HepG2 (cell line): Measurements from ENCODE around the gene AIF1. TPM values are rescaled to one million over a fixed set of nuclear protein-coding genes. Genes with fewer than 3 reads are reported as not detected.
A peak's percentile ranks its signal among the peaks of the same experiment; 100 is the strongest.

Experiments
- ATF3 ChIP-seq: sonication (generic); formaldehyde crosslinking; IDR thresholded peaks from 2 replicates; pipeline ENCODE4 v1.4.0; 2020; ENCODE audit warnings: missing genetic modification reagents
- CEBPG ChIP-seq: IDR thresholded peaks from 2 replicates; pipeline ENCODE4 v1.6.1; 2016
- CREB3 ChIP-seq: sonication (generic); formaldehyde crosslinking; IDR thresholded peaks from 2 replicates; pipeline ENCODE4 v1.5.0; 2020; ENCODE audit warnings: missing genetic modification reagents
- FIP1L1 ChIP-seq: fragments of 200-400 bp; formaldehyde crosslinking; IDR thresholded peaks from 2 replicates; pipeline ENCODE4 v1.6.1; 2018; ENCODE audit warnings: low read depth, mild to moderate bottlenecking, low read length, moderate library complexity, borderline replicate concordance; ENCODE audit not compliant: insufficient read depth
- FOXA3 ChIP-seq: IDR thresholded peaks from 2 replicates; pipeline ENCODE4 v1.6.1; 2016; ENCODE audit warnings: missing genetic modification reagents, missing compliant biosample characterization
- HMG20A ChIP-seq: IDR thresholded peaks from 2 replicates; pipeline ENCODE4 v1.6.1; 2016; ENCODE audit warnings: borderline replicate concordance
- MIXL1 ChIP-seq: IDR thresholded peaks from 2 replicates; pipeline ENCODE4 v1.6.1; 2016
- SP4 ChIP-seq: sonication (generic); formaldehyde crosslinking; IDR thresholded peaks from 2 replicates; pipeline ENCODE4 v1.8.1; 2023; ENCODE audit warnings: mild to moderate bottlenecking, missing genetic modification reagents
- ZMYM2 ChIP-seq: sonication (generic); formaldehyde crosslinking; IDR thresholded peaks from 2 replicates; pipeline ENCODE4 v1.8.0; 2022; ENCODE audit warnings: mild to moderate bottlenecking, missing genetic modification reagents
- ZNF224 ChIP-seq: sonication (generic); formaldehyde crosslinking; IDR thresholded peaks from 2 replicates; pipeline ENCODE4 v1.5.0; 2020; ENCODE audit warnings: mild to moderate bottlenecking, missing genetic modification reagents
- ZNF33B ChIP-seq: sonication (generic); formaldehyde crosslinking; IDR thresholded peaks from 2 replicates; pipeline ENCODE4 v1.5.1; 2020; ENCODE audit warnings: mild to moderate bottlenecking, missing genetic modification reagents
- ZNF567 ChIP-seq: sonication (generic); formaldehyde crosslinking; IDR thresholded peaks from 2 replicates; pipeline ENCODE4 v1.8.1; 2023; ENCODE audit warnings: mild to moderate bottlenecking, missing genetic modification reagents, borderline replicate concordance
- ZNF75D ChIP-seq: sonication (generic); formaldehyde crosslinking; IDR thresholded peaks from 2 replicates; pipeline ENCODE4 v1.8.1; 2023; ENCODE audit warnings: missing genetic modification reagents, mild to moderate bottlenecking, borderline replicate concordance
- polyA plus RNA-seq, 8 experiments: library from polyadenylated mRNA; depleted of rRNA in 3 of 8; stranded (reverse) in 7 of 8; unstranded in 1 of 8; fragments of >200 nt; fragmentation: Illumina TruSeq in 4 of 8; extraction: Trizol in 4 of 8; gene quantifications; 2 replicates each; pipeline versions ENCODE4 v1.2.1 to v1.2.3, GENCODE V29; 2011 to 2016; ENCODE audit warnings: low read depth in 4 of 8, missing spikeins in 1 of 8, mixed read lengths in 1 of 8; ENCODE audit not compliant: insufficient read depth in 1 of 8
- total RNA-seq, 5 experiments: library from RNA; depleted of rRNA; stranded (reverse); fragments of >200 nt; fragmentation: Illumina TruSeq; extraction: Trizol; gene quantifications; 2 replicates each; pipeline ENCODE4 v1.2.3, GENCODE V29; 2016; ENCODE audit warnings: low read depth in 1 of 5
- TF ChIP-seq, protein P1 (sequence below): sonication (generic); formaldehyde crosslinking; IDR thresholded peaks from 2 replicates; pipeline ENCODE4 v1.5.1; 2020; ENCODE audit warnings: mild to moderate bottlenecking, missing genetic modification reagents, moderate library complexity
- TF ChIP-seq, protein P2 (sequence below): IDR thresholded peaks from 2 replicates; pipeline ENCODE4 v1.6.1; 2016
- TF ChIP-seq, protein P3 (sequence below): sonication (generic); formaldehyde crosslinking; IDR thresholded peaks from 2 replicates; pipeline ENCODE4 v1.5.0; 2020; ENCODE audit warnings: missing genetic modification reagents
- TF ChIP-seq, protein P4 (sequence below): sonication (generic); formaldehyde crosslinking; IDR thresholded peaks from 2 replicates; pipeline ENCODE4 v1.4.0; 2020; ENCODE audit warnings: missing genetic modification reagents

The AIF1 gene
- total and polyA plus RNA-seq, 2 of the 13 experiments (the other 11 are each of a cell fraction or from before 2014, with no cell fraction given): 1.5 TPM; not detected in 1

DNA sequence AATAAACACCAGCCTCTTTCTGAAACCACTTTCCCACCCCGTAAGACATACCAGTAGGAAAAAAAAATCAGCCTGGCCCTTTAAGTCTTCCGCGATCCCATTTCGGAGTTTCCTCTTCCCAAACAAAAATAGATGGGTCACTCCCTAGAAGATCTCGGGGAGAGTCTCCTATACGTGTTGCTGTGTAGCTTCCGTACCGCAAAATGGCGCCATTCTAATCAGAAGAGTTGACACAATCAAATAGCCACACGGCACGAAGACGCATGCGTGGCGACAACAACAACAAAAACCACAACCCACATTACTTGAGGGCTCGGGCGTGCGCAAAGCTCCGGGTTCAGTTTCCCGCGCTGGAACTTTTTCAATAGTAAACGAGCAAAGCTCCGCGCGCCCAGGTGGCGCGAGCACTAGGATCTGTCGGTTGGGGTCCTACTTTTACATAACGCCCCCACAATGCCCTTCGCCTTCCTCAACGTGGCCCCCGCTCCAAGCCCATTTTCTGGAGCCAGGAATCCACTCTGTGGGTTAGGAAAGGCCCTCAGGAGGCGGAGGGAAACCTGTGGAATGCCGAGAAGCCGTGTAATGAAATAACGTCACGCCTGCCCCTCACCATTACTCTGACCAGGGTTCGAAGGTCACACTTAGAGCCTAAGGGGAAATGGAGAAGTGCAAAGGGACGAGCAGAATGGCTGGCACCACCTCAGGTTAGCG, 49.9 kb downstream of the AIF1 start, which contains the start of gene GPANK1 (continued):
- TF ChIP-seq, protein P1, sequence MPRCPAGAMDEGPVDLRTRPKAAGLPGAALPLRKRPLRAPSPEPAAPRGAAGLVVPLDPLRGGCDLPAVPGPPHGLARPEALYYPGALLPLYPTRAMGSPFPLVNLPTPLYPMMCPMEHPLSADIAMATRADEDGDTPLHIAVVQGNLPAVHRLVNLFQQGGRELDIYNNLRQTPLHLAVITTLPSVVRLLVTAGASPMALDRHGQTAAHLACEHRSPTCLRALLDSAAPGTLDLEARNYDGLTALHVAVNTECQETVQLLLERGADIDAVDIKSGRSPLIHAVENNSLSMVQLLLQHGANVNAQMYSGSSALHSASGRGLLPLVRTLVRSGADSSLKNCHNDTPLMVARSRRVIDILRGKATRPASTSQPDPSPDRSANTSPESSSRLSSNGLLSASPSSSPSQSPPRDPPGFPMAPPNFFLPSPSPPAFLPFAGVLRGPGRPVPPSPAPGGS: no peak; the same call in 1 of the 2 replicates
- peak; percentile 75; the same call in 1 of the 2 replicates for TF ChIP-seq MIXL1 (CRISPR knock-in tag)
- no peak for TF ChIP-seq ZNF33B (CRISPR knock-in tag)
- TF ChIP-seq FOXA3 (CRISPR knock-in tag): peak; percentile 66
- peak; percentile 58; the same call in 1 of the 2 replicates for TF ChIP-seq FIP1L1
- TF ChIP-seq, protein P2, sequence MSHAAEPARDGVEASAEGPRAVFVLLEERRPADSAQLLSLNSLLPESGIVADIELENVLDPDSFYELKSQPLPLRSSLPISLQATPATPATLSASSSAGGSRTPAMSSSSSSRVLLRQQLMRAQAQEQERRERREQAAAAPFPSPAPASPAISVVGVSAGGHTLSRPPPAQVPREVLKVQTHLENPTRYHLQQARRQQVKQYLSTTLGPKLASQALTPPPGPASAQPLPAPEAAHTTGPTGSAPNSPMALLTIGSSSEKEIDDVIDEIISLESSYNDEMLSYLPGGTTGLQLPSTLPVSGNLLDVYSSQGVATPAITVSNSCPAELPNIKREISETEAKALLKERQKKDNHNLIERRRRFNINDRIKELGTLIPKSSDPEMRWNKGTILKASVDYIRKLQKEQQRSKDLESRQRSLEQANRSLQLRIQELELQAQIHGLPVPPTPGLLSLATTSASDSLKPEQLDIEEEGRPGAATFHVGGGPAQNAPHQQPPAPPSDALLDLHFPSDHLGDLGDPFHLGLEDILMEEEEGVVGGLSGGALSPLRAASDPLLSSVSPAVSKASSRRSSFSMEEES: peak; percentile 18; the same call in 1 of the 2 replicates
- TF ChIP-seq, protein P3, sequence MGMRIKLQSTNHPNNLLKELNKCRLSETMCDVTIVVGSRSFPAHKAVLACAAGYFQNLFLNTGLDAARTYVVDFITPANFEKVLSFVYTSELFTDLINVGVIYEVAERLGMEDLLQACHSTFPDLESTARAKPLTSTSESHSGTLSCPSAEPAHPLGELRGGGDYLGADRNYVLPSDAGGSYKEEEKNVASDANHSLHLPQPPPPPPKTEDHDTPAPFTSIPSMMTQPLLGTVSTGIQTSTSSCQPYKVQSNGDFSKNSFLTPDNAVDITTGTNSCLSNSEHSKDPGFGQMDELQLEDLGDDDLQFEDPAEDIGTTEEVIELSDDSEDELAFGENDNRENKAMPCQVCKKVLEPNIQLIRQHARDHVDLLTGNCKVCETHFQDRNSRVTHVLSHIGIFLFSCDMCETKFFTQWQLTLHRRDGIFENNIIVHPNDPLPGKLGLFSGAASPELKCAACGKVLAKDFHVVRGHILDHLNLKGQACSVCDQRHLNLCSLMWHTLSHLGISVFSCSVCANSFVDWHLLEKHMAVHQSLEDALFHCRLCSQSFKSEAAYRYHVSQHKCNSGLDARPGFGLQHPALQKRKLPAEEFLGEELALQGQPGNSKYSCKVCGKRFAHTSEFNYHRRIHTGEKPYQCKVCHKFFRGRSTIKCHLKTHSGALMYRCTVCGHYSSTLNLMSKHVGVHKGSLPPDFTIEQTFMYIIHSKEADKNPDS (CRISPR knock-in tag): no peak; the same call in 1 of the 2 replicates
- no peak for TF ChIP-seq CREB3 (CRISPR knock-in tag)
- TF ChIP-seq HMG20A (CRISPR knock-in tag): no peak
- TF ChIP-seq ZMYM2: peak; percentile 43; the same call in 1 of the 2 replicates
- TF ChIP-seq, protein P4, sequence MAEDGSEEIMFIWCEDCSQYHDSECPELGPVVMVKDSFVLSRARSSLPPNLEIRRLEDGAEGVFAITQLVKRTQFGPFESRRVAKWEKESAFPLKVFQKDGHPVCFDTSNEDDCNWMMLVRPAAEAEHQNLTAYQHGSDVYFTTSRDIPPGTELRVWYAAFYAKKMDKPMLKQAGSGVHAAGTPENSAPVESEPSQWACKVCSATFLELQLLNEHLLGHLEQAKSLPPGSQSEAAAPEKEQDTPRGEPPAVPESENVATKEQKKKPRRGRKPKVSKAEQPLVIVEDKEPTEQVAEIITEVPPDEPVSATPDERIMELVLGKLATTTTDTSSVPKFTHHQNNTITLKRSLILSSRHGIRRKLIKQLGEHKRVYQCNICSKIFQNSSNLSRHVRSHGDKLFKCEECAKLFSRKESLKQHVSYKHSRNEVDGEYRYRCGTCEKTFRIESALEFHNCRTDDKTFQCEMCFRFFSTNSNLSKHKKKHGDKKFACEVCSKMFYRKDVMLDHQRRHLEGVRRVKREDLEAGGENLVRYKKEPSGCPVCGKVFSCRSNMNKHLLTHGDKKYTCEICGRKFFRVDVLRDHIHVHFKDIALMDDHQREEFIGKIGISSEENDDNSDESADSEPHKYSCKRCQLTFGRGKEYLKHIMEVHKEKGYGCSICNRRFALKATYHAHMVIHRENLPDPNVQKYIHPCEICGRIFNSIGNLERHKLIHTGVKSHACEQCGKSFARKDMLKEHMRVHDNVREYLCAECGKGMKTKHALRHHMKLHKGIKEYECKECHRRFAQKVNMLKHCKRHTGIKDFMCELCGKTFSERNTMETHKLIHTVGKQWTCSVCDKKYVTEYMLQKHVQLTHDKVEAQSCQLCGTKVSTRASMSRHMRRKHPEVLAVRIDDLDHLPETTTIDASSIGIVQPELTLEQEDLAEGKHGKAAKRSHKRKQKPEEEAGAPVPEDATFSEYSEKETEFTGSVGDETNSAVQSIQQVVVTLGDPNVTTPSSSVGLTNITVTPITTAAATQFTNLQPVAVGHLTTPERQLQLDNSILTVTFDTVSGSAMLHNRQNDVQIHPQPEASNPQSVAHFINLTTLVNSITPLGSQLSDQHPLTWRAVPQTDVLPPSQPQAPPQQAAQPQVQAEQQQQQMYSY (CRISPR knock-in tag): peak; percentile 70; the same call in 1 of the 2 replicates
- no peak for TF ChIP-seq ZNF567
- no peak for TF ChIP-seq ZNF75D (CRISPR knock-in tag)
- no peak for TF ChIP-seq ZNF224 (CRISPR knock-in tag)
- TF ChIP-seq CEBPG (CRISPR knock-in tag): peak; percentile 50
- peak; percentile 74 for TF ChIP-seq SP4 (CRISPR knock-in tag)
- TF ChIP-seq ATF3: peak; percentile 33; the same call in 1 of the 2 replicates
